Measurements from ENCODE around the gene INPP5F.

GRCh38 chr10:119706521-119707278, 19.1 kb upstream of the INPP5F start:
- TF ChIP-seq, protein P1, sequence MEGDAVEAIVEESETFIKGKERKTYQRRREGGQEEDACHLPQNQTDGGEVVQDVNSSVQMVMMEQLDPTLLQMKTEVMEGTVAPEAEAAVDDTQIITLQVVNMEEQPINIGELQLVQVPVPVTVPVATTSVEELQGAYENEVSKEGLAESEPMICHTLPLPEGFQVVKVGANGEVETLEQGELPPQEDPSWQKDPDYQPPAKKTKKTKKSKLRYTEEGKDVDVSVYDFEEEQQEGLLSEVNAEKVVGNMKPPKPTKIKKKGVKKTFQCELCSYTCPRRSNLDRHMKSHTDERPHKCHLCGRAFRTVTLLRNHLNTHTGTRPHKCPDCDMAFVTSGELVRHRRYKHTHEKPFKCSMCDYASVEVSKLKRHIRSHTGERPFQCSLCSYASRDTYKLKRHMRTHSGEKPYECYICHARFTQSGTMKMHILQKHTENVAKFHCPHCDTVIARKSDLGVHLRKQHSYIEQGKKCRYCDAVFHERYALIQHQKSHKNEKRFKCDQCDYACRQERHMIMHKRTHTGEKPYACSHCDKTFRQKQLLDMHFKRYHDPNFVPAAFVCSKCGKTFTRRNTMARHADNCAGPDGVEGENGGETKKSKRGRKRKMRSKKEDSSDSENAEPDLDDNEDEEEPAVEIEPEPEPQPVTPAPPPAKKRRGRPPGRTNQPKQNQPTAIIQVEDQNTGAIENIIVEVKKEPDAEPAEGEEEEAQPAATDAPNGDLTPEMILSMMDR (IDR thresholded peaks at IDR 0.05): no peak
- TF ChIP-seq ZFX (IDR thresholded peaks at IDR 0.05; ENCODE audit: borderline replicate concordance): no peak
